Measurements from ENCODE around the gene PCDHGA5.

DNA sequence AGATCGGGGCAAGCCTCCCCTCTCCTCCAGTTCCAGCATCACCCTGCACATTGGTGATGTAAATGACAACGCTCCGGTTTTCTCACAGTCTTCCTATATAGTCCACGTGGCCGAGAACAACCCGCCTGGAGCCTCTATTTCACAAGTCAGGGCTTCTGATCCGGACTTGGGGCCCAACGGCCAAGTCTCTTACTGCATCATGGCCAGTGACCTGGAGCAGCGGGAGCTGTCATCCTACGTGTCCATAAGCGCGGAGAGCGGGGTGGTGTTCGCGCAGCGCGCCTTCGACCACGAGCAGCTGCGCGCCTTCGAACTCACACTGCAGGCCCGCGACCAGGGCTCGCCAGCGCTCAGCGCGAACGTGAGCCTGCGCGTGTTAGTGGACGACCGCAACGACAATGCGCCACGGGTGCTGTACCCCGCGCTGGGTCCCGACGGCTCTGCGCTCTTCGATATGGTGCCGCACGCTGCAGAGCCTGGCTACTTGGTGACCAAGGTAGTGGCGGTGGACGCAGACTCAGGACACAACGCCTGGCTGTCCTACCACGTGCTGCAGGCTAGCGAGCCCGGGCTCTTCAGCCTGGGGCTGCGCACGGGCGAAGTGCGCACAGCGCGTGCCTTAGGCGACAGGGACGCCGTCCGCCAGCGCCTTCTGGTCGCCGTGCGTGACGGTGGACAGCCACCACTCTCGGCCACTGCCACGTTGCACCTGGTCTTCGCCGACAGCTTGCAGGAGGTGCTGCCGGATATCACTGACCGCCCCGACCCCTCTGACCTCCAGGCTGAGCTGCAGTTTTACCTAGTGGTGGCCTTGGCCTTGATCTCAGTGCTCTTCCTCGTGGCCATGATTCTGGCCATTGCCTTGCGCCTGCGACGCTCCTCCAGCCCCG, 25.4 kb downstream of the PCDHGA5 start:
- TF ChIP-seq, protein P1, sequence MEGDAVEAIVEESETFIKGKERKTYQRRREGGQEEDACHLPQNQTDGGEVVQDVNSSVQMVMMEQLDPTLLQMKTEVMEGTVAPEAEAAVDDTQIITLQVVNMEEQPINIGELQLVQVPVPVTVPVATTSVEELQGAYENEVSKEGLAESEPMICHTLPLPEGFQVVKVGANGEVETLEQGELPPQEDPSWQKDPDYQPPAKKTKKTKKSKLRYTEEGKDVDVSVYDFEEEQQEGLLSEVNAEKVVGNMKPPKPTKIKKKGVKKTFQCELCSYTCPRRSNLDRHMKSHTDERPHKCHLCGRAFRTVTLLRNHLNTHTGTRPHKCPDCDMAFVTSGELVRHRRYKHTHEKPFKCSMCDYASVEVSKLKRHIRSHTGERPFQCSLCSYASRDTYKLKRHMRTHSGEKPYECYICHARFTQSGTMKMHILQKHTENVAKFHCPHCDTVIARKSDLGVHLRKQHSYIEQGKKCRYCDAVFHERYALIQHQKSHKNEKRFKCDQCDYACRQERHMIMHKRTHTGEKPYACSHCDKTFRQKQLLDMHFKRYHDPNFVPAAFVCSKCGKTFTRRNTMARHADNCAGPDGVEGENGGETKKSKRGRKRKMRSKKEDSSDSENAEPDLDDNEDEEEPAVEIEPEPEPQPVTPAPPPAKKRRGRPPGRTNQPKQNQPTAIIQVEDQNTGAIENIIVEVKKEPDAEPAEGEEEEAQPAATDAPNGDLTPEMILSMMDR (IDR thresholded peaks at IDR 0.05), result no peak
- no peak for TF ChIP-seq POLR2A (IDR thresholded peaks at IDR 0.05)
